Lung (tissue), 12 donors: ENCODE results near the gene ZNF544. TPM values are rescaled to one million over a fixed set of nuclear protein-coding genes. Genes with fewer than 3 reads are reported as not detected.

ENCODE experiments used
- ATAC-seq: fragments of 200-7000 bp; cut with Tn5 transposase; one replicate; pipeline ENCODE4 v1.9.1; 2020; ENCODE audit warnings: moderate number of reproducible peaks; ENCODE audit not compliant: insufficient read depth, low FRiP score
- DNase-seq, 3 donors: peaks; one replicate each; pipeline ENCODE4 v3.0.0-alpha.2; 2013 to 2017
- H3K27ac ChIP-seq, 2 donors: one replicate each; pipeline ENCODE4 v1.5.1; 2013; ENCODE audit warnings: mild to moderate bottlenecking in 2 of 2, moderate library complexity in 2 of 2, control low read depth in 1 of 2, inconsistent platforms in 1 of 2, low read depth in 1 of 2, low read length in 1 of 2
- H3K27me3 ChIP-seq, 3 donors: one replicate each; pipeline ENCODE4 v1.5.1; 2013; ENCODE audit warnings: low read length in 2 of 3; ENCODE audit not compliant: control insufficient read depth in 3 of 3, insufficient read depth in 3 of 3
- H3K36me3 ChIP-seq, 4 donors: one replicate each; pipeline ENCODE4 v1.5.1; 2013; ENCODE audit warnings: low read length in 4 of 4, mild to moderate bottlenecking in 1 of 4, moderate library complexity in 1 of 4; ENCODE audit not compliant: control insufficient read depth in 4 of 4, insufficient read depth in 4 of 4
- H3K4me1 ChIP-seq, 5 donors: one replicate each; pipeline ENCODE4 v1.5.1; 2013; ENCODE audit warnings: low read length in 5 of 5, mild to moderate bottlenecking in 2 of 5, moderate library complexity in 1 of 5; ENCODE audit not compliant: control insufficient read depth in 5 of 5, insufficient read depth in 5 of 5
- H3K4me3 ChIP-seq: one replicate; pipeline ENCODE4 v1.5.1; 2013; ENCODE audit warnings: mild to moderate bottlenecking, control low read depth, moderate library complexity
- H3K9ac ChIP-seq, 2 donors: one replicate each; pipeline ENCODE4 v1.5.1; 2013; ENCODE audit warnings: low read length in 2 of 2, control low read depth in 1 of 2; ENCODE audit not compliant: insufficient read depth in 1 of 2
- H3K9me3 ChIP-seq, 4 donors: one replicate each; pipeline ENCODE4 v1.5.1; 2013; ENCODE audit warnings: low read length in 3 of 4, mild to moderate bottlenecking in 1 of 4, moderate library complexity in 1 of 4; ENCODE audit not compliant: control insufficient read depth in 4 of 4, insufficient read depth in 3 of 4
- WGBS, 2 donors: extraction: QIAGEN DNeasy Blood & Tissue Kit; methylation state at CpG; one replicate each; pipeline ENCODE4 v1.1.7; 2013; 5-methylcytosine and 5-hydroxymethylcytosine counted together
- polyA plus RNA-seq, 2 donors: library from polyadenylated mRNA; stranded (reverse); fragments of 200-250 nt; gene quantifications; one replicate each; pipeline ENCODE4 v1.2.1, GENCODE V29; 2013
- total RNA-seq, 2 donors: library from RNA; depleted of rRNA in 1 of 2; stranded (reverse); fragments of >200 nt in 1 of 2; gene quantifications; one replicate each; pipeline ENCODE4 v1.2.1, GENCODE V29; 2014 to 2021
- TF ChIP-seq, protein P1 (sequence below): IDR thresholded peaks from 2 replicates; pipeline ENCODE4 v1.5.1; 2012; ENCODE audit warnings: mild to moderate bottlenecking; ENCODE audit errors: control extremely low read depth, extremely low read depth
- donor health status: control.
- donor health status: control.
- donor health status: Bipolar disorder and iron deficiency.
- donor health status: healthy.
- donor health status: DM: yes; HTN: yes; CAD: no.

ZNF544 gene
- total and polyA plus RNA-seq, 4 donors = 9.6 to 41.6 (median 16.7) TPM

DNA sequence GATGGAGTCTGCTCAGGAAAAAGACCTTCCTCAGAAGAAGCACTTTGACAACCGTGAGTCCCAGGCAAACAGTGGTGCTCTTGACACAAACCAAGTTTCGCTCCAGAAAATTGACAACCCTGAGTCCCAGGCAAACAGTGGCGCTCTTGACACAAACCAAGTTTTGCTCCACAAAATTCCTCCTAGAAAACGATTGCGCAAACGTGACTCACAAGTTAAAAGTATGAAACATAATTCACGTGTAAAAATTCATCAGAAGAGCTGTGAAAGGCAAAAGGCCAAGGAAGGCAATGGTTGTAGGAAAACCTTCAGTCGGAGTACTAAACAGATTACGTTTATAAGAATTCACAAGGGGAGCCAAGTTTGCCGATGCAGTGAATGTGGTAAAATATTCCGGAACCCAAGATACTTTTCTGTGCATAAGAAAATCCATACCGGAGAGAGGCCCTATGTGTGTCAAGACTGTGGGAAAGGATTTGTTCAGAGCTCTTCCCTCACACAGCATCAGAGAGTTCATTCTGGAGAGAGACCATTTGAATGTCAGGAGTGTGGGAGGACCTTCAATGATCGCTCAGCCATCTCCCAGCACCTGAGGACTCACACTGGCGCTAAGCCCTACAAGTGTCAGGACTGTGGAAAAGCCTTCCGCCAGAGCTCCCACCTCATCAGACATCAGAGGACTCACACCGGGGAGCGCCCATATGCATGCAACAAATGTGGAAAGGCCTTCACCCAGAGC, 16.2 kb upstream of the ZNF544 start:
- H3K36me3 ChIP-seq = peaks cover 52 to 66% (median 60%) of the 10 kb centered on the region in 4 donors
- H3K27me3 ChIP-seq = no peaks in the 10 kb centered on the region
- ATAC-seq (no peak), DNase-seq (no peak)
- 97 to 98% methylated on average over 17 of the region's 17 CpGs for whole genome bisulfite sequencing, 2 donors
- TF ChIP-seq, protein P1, sequence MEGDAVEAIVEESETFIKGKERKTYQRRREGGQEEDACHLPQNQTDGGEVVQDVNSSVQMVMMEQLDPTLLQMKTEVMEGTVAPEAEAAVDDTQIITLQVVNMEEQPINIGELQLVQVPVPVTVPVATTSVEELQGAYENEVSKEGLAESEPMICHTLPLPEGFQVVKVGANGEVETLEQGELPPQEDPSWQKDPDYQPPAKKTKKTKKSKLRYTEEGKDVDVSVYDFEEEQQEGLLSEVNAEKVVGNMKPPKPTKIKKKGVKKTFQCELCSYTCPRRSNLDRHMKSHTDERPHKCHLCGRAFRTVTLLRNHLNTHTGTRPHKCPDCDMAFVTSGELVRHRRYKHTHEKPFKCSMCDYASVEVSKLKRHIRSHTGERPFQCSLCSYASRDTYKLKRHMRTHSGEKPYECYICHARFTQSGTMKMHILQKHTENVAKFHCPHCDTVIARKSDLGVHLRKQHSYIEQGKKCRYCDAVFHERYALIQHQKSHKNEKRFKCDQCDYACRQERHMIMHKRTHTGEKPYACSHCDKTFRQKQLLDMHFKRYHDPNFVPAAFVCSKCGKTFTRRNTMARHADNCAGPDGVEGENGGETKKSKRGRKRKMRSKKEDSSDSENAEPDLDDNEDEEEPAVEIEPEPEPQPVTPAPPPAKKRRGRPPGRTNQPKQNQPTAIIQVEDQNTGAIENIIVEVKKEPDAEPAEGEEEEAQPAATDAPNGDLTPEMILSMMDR = no peak
- H3K9me3 ChIP-seq = peaks cover 30 to 84% (median 59%) of the 10 kb centered on the region in 4 donors
- no peak overlapping the region for H3K9ac ChIP-seq
- H3K27ac ChIP-seq = no peak overlapping the region
- no peak overlapping the region for H3K4me3 ChIP-seq
- no peaks in the 10 kb centered on the region for H3K4me1 ChIP-seq

- H3K27ac ChIP-seq = no peak overlapping the region
- no peaks in the 10 kb centered on the region for H3K27me3 ChIP-seq
- H3K36me3 ChIP-seq = peaks cover 47 to 61% (median 55%) of the 10 kb centered on the region in 4 donors
- H3K9me3 ChIP-seq = peaks cover 26 to 81% (median 55%) of the 10 kb centered on the region in 4 donors
- H3K9ac ChIP-seq = no peak overlapping the region
- WGBS, 2 donors = 100% methylated on average over 1 of the region's 1 CpG
- TF ChIP-seq, protein P1 = no peak
- DNase-seq (no peak), ATAC-seq (no peak)
- no peaks in the 10 kb centered on the region for H3K4me1 ChIP-seq
- no peak overlapping the region for H3K4me3 ChIP-seq
Measured at GRCh38 chr19:58213075-58213369, 15.7 kb upstream of the ZNF544 start.

GRCh38 chr19:58217069-58217481, 11.6 kb upstream of the ZNF544 start:
- H3K9me3 ChIP-seq = peaks cover 12 to 63% (median 26%) of the 10 kb centered on the region in 4 donors
- WGBS, 2 donors = 46 to 49% methylated on average over 34 of the region's 34 CpGs
- no peak for ATAC-seq

More at GRCh38 chr19:58217069-58217481, 11.6 kb upstream of the ZNF544 start:
- TF ChIP-seq, protein P1 = no peak
- Histone ChIP-seq H3K27ac (no peak overlapping the region), H3K4me3 (no peak overlapping the region), H3K27me3 (no peaks in the 10 kb centered on the region), H3K9ac (no peak overlapping the region), H3K4me1 (no peaks in the 10 kb centered on the region), H3K36me3 (peaks cover 10 to 22% (median 18%) of the 10 kb centered on the region in 4 donors)
- no peak for DNase-seq
